Measurements from ENCODE around the gene VEGFA.

Gene VEGFA

DNA sequence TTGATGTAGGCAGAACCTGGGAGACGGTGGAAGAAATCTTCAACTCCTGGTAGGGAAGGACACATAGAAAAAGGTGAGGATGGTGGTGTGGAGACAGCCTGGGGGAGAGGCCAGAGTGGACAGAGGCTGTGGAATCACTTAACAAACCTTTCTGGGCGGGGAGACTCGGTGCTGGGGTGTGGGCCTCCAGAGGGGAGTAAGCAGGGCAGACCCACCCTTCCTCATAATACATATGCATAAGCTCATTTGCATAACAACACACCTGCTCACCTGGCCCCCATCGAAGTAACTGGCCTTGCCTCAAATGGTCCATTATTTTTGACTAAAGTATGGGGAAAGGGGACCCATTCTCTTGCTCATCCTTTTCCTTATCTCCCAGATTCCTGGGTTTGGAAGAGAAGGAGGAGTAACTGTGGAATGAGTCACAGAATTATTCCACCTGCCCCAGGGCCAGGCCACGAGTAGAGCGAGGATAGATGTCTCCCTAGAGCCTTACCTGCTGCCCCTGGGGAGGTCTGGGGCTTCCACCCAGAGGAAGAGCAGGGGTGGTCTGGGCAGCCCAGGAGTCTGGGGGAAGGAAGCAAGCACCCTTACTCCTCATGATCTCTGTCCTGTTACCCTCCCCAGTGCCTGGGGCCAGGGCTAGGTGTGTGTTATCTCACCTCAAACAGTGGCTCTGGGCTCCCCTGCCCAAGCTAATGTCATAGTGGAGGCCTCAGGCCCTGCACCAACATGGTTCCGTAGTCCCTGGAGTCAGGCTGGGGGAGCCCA lies 10.7 kb upstream of the VEGFA start:
- no peak for DNase-seq (ENCODE audit: low spot score)

DNA sequence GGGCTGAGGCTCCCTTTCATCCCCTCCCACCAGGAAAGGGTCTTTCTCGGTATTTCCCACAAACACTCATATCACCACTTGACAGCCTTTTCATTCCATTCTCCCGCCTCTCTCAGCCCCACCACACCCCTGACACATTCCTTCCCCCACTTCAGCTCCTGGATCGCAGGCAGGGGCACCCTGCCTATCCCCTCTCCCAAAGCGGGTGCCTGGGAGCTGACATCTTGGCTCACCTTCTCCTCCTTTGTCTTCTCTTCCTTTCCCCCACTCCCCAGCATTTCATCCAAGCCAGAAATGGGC lies 10.2 kb upstream of the VEGFA start:
- no peak for DNase-seq (ENCODE audit: low spot score)

DNA sequence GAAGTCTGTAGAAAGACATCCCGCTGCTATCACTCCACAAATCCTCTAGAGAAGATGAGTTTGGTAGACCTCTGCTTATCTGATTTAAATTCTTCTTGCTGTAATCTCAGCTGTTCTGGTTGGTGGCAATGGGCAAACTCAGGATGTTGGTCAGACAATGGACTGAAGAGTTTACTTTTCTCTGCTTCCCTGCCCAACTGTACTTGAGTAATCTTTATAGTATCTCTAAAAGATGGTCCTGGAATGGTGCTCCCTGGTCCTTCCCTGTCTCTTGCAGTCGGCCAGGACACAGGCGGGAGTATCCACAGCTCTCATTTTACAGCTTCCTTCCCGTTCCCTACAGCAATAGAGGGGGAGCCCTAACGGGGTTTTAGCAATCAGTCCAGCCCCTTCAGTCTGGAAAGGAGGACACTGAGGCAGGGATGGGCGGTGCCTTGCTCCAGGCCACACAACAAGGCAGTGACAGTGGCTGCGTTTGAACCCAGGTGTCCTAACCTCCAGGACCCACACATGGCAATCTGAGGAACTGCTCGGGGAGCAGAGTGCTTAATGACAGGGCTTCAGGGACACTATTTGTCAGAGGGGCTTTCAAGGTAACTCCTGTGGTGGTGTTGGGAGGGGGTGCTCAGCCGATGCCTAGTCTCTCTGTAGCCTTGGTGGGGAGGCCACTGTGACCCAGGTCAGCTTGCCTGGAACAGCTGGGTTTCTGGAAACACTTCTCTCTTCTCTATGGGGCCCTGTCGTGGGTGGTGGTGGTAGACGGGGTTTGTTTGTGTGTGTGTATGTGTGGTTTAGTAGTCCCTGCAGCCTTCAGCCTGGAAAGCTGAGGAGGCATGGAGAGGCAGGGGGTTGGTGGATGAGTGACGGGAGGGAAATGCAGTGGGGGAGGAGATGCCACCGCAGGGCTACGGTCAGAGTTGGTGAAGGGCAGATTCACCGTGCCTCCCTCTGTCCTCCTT lies 9.5 kb upstream of the VEGFA start:
- no peak for DNase-seq (ENCODE audit: low spot score)

DNA sequence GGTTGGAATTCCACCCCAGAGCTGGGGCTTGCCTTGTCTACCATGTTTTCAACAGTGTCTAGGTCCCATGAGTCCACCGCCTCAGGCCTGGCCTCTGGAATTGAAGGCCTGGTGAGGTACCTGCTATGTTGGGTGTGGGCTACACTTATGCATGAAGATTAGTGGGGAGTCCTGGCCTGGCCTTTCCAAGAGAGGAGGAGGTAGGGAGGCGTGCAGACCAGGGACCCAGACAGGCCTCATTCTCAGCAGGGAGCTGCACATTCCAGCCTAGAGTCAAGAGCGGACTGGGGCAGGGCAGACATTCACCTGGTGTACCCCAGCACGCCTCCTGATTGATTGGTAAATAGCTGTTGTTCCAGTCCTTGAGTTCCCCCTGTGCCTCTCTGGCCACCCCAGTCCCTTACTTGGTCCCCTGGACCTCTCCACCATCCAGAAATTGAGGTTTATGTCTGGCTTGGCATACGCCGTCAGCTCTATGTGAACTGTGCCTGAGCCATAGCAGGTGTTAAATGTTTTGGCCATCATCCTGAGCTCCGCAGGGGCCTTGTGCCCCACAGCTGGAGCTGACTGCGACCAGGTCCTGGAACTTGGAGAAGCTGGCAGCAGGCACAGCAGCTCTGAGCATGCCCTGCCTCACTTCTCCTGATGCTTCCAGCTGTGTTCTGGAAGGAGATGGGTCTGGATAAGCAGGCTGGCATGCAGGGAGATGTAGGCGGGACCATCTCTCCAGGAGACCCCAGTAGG lies 8.2 kb upstream of the VEGFA start:
- DNase-seq (ENCODE audit: low spot score): no peak

DNA sequence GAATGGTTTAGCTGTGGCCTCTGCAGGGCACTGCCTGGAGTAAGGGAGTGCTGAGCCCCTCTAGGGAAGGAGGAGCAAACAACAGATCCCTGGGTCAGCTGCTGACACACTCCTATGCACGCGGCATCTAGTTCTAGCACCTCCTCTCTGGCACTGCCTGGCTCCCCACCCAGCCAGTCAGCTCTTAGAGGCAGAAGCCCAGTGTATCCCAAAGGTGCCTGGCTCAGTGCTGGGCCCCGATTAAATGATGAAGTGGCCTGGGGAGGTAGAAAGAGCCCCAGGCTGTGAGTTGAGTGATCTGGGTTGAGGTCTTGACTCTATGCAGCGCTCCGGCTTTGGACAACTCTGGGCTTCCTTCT lies 7.6 kb upstream of the VEGFA start:
- no peak for DNase-seq (ENCODE audit: low spot score)

DNA sequence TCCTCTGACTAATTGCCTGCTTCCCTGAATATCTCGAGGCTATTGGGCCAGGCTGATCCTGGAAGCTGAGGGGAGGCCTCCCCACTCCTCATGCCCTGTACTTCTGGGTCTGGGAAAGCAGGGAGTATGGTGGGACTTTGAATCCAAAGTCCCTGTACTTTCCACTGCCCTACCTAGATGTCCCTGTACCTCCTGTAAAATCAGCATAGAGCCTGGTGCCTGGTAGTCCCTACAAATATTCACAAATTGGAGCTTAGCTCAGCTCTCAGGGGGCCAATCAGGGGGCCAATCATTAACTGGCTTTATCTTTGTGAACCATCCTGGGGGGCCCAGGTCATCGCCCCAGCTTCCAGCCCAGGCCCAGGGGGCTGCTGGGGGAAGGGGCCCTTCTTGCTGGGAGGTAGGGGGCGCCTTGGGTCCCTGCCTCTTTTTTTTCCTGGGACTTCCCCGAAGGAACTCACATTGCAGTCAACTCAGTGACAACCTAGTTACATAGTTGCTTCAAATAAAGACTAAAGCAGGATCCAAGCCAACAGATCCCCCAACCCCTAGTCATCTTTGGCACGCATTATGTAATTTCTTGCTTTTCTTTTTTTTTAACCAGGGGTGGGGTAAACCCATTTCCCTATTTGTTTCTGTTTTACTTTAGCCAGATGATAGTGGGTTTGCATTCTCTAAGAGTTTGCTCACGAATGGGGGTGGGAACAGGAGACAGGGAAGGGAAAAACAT lies 6.9 kb upstream of the VEGFA start:
- no peak for DNase-seq (ENCODE audit: low spot score)

DNA sequence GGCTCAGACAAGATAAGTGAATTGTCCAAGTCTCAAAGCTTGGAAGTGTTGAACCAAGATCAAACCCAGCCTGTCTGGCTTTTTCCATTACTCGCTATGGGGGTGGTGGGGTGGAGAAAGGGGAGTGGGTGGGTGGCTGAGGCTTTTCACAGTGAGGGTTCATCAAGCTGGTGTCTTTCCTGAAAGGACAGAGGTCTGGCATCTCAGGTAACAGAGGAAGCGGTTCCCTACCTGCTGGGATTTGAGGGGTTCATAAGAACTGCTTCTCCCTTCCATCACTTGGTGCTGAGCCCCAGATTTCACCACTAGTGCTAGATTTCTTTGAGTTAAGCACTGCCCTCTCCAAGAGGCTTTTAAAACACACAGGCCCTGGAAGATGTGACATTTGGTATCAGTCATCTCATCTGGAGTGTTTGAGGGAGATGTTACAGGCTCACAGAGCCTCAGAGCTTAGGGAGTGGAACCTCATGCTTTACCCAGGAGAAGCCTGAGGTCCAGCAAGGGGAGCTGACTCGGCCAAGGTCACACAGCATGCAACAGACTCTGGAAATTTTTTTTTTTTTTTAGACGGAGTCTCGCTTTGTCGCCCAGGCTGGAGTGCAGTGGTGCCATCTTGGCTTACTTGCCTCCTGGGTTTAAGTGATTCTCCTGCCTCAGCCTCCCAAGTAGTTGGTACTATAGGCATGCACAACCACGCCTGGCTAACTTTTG lies 6.0 kb upstream of the VEGFA start:
- no peak for DNase-seq (ENCODE audit: low spot score)

DNA sequence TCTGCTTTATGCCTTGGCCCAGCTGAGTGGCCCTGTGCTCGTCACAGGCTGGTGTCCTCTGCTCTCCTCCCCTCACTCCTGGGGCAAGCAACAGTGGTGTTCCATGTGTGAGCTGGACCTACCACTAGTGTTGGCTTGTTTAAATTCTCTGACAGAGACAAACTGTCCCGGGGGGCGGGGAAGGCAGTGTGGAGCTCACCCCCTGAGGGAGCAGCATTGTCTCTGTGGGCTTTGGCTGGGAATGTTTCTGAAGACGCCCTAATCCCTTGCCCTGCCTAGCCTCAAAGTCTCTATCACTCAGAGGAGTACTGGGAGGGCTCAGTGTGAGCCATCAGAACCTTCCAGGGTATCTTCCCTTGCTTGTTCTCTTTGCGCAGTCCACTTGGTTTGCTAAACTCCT lies 5.2 kb upstream of the VEGFA start:
- DNase-seq (ENCODE audit: low spot score): no peak

DNA sequence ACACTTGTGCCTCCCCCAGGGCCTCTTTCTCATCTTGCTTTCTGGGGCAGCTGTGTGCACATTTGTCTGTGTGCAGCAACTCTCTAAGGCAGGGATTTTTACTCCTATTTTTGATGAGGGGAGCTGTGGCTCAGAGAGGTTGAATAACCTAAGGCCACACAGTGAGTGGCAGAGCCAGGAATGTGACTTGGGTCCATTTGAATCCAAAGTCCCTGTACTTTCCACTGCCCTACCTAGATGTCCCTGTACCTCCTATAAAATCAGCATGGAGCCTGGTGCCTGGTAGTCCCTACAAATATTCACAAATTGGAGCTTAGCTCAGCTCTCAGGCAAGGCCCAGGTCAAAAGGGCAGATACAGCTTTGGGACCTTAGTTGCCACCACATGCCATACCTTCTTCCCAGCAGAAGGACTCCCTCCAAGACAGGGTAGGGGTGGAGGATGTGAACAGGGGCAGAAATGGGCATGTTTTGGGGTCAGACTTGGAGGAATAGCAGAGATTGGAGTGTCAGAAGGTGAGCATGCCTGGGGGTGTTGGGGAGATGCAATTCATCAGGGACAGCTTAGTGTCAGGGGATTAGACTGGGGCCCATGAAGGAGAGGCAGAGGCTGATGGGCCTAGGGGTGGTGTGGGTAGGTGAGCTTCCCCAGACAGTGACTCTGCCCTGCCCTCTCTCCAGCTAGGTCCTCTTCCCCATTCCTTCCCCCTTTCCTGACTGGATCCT lies 4.1 kb upstream of the VEGFA start:
- no peak for DNase-seq (ENCODE audit: low spot score)

DNA sequence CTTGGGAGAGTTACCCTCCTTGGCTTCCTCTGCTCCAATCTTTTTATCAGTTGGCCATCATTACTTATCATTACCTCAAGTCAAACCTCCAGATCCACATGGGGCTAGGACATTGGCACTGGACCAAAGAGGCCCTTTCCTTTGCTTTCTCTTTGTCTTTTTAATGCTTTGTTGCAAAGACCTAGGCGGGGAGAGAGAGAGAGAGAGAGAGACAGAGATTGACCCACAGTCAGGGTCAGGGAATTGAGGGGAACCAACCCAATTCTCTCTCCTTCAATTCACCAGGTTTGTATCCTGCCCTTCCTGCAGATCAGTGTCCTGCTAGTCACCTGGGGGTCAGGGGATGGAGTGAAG lies 3.5 kb upstream of the VEGFA start:
- no peak for DNase-seq (ENCODE audit: low spot score)

DNA sequence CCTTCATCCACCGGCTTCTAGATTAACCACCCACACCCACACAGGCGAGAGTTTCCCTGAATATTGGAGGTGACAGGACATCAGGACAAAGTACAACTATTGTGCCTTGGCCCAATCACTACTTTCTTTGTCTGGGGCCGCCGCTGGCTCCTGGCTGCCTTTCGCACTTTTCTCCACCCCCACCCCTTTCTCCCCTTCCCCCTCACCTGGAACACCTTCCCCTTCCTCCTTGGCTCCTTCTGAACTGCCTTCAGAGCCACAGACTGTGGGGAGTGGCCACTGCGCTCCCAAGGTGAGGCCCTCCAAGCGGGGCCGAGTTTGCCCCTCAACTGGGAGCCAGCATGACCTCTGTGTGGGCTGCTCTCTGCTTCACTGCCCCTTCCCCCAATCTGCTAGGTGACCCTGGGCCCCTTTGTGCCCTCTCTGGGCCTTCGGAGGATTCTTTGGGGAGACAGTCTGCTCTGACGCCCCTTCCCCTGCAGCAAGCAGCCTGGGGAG lies 3.0 kb upstream of the VEGFA start:
- no peak for DNase-seq (ENCODE audit: low spot score)

DNA sequence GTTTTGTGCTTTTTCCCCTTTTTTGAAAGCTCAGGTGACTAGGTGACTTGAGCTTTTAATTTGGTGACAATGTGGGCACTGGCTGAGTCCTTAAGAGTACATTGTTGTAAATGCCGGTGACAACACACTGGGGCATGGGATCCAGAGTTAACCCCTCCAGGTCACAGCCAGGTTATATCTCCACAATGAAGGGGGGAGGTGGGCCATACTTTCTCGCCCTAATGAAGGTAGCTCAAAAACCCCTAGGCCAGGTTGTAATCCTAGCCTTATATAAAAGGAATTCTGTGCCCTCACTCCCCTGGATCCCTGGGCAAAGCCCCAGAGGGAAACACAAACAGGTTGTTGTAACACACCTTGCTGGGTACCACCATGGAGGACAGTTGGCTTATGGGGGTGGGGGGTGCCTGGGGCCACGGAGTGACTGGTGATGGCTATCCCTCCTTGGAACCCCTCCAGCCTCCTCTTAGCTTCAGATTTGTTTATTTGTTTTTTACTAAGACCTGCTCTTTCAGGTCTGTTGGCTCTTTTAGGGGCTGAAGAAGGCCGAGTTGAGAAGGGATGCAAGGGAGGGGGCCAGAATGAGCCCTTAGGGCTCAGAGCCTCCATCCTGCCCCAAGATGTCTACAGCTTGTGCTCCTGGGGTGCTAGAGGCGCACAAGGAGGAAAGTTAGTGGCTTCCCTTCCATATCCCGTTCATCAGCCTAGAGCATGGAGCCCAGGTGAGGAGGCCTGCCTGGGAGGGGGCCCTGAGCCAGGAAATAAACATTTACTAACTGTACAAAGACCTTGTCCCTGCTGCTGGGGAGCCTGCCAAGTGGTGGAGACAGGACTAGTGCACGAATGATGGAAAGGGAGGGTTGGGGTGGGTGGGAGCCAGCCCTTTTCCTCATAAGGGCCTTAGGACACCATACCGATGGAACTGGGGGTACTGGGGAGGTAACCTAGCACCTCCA lies 2.2 kb upstream of the VEGFA start:
- no peak for DNase-seq (ENCODE audit: low spot score)

DNA sequence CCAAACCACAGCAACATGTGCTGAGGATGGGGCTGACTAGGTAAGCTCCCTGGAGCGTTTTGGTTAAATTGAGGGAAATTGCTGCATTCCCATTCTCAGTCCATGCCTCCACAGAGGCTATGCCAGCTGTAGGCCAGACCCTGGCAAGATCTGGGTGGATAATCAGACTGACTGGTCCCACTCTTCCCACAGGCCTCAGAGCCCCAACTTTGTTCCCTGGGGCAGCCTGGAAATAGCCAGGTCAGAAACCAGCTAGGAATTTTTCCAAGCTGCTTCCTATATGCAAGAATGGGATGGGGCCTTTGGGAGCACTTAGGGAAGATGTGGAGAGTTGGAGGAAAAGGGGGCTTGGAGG lies 1.5 kb upstream of the VEGFA start:
- DNase-seq (ENCODE audit: low spot score): no peak

DNA sequence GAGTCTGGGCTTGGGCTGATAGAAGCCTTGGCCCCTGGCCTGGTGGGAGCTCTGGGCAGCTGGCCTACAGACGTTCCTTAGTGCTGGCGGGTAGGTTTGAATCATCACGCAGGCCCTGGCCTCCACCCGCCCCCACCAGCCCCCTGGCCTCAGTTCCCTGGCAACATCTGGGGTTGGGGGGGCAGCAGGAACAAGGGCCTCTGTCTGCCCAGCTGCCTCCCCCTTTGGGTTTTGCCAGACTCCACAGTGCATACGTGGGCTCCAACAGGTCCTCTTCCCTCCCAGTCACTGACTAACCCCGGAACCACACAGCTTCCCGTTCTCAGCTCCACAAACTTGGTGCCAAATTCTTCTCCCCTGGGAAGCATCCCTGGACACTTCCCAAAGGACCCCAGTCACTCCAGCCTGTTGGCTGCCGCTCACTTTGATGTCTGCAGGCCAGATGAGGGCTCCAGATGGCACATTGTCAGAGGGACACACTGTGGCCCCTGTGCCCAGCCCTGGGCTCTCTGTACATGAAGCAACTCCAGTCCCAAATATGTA lies 957 bp upstream of the VEGFA start:
- DNase-seq (ENCODE audit: low spot score): peak; percentile 62

DNA sequence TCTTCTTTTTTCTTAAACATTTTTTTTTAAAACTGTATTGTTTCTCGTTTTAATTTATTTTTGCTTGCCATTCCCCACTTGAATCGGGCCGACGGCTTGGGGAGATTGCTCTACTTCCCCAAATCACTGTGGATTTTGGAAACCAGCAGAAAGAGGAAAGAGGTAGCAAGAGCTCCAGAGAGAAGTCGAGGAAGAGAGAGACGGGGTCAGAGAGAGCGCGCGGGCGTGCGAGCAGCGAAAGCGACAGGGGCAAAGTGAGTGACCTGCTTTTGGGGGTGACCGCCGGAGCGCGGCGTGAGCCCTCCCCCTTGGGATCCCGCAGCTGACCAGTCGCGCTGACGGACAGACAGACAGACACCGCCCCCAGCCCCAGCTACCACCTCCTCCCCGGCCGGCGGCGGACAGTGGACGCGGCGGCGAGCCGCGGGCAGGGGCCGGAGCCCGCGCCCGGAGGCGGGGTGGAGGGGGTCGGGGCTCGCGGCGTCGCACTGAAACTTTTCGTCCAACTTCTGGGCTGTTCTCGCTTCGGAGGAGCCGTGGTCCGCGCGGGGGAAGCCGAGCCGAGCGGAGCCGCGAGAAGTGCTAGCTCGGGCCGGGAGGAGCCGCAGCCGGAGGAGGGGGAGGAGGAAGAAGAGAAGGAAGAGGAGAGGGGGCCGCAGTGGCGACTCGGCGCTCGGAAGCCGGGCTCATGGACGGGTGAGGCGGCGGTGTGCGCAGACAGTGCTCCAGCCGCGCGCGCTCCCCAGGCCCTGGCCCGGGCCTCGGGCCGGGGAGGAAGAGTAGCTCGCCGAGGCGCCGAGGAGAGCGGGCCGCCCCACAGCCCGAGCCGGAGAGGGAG lies 580 bp downstream of the VEGFA start:
- DNase-seq (ENCODE audit: low spot score): peak; percentile 87

DNA sequence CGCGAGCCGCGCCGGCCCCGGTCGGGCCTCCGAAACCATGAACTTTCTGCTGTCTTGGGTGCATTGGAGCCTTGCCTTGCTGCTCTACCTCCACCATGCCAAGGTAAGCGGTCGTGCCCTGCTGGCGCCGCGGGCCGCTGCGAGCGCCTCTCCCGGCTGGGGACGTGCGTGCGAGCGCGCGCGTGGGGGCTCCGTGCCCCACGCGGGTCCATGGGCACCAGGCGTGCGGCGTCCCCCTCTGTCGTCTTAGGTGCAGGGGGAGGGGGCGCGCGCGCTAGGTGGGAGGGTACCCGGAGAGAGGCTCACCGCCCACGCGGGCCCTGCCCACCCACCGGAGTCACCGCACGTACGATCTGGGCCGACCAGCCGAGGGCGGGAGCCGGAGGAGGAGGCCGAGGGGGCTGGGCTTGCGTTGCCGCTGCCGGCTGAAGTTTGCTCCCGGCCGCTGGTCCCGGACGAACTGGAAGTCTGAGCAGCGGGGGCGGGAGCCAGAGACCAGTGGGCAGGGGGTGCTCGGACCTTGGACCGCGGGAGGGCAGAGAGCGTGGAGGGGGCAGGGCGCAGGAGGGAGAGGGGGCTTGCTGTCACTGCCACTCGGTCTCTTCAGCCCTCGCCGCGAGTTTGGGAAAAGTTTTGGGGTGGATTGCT lies 1.3 kb downstream of the VEGFA start:
- peak; percentile 79 for DNase-seq (ENCODE audit: low spot score)

DNA sequence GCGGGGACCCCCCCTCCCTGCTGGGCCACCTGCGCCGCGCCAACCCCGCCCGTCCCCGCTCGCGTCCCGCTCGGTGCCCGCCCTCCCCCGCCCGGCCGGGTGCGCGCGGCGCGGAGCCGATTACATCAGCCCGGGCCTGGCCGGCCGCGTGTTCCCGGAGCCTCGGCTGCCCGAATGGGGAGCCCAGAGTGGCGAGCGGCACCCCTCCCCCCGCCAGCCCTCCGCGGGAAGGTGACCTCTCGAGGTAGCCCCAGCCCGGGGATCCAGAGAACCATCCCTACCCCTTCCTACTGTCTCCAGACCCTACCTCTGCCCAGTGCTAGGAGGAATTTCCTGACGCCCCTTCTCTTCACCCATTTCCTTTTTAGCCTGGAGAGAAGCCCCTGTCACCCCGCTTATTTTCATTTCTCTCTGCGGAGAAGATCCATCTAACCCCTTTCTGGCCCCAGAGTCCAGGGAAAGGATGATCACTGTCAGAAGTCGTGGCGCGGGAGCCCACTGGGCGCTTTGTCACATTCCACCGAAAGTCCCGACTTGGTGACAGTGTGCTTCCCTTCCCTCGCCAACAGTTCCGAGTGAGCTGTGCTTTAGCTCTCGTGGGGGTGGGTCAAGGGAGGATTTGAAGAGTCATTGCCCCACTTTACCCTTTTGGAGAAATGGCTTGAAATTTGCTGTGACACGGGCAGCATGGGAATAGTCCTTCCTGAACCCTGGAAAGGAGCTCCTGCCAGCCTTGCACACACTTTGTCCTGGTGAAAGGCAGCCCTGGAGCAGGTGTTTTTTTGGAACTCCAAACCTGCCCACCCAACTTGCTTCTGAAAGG lies 2.1 kb downstream of the VEGFA start:
- peak; percentile 85 for DNase-seq (ENCODE audit: low spot score)

Measured in hepatic stellate cell (primary cell).